Esophagus squamous epithelium (tissue), 4 donors: ENCODE measurements around the gene NUS1.

Experiments
- CTCF ChIP-seq, 6 experiments: fragments of 450-650 bp in 4 of 6; fragments of 200-600 bp in 2 of 6; sonication (generic) in 2 of 6; IDR thresholded peaks; one replicate each; pipeline ENCODE4 v1.5.1; 2016 to 2019; ENCODE audit warnings: antibody characterized with exemption in 6 of 6, mild to moderate bottlenecking in 4 of 6, moderate library complexity in 4 of 6
- POLR2A ChIP-seq, 4 donors: fragments of 450-650 bp; IDR thresholded peaks; one replicate each; pipeline ENCODE4 v1.6.1; 2017; ENCODE audit warnings: antibody characterized with exemption in 4 of 4, mild to moderate bottlenecking in 4 of 4, moderate library complexity in 3 of 4

GRCh38 chr6:117653949-117654348 lies 21.3 kb upstream of the NUS1 start:
- no peak for TF ChIP-seq CTCF (IDR thresholded peaks at IDR 0.05)
- no peak for TF ChIP-seq POLR2A (IDR thresholded peaks at IDR 0.05)
